TTC549 (cell line): ENCODE results near the gene ARFGEF3.
A peak's percentile ranks its signal among the peaks of the same experiment; 100 is the strongest.
"Not testable (repeated sequence)": the region's sequence is repeated elsewhere in the genome, so short reads cannot be mapped to it uniquely, and the experiment has no call there.

Source experiments
- FAIRE-seq: peaks from 2 replicates; lab custom pipeline; 2012; peaks lifted over from hg19 to GRCh38; lab: Jason Lieb, UNC

The ARFGEF3 gene, protein sequence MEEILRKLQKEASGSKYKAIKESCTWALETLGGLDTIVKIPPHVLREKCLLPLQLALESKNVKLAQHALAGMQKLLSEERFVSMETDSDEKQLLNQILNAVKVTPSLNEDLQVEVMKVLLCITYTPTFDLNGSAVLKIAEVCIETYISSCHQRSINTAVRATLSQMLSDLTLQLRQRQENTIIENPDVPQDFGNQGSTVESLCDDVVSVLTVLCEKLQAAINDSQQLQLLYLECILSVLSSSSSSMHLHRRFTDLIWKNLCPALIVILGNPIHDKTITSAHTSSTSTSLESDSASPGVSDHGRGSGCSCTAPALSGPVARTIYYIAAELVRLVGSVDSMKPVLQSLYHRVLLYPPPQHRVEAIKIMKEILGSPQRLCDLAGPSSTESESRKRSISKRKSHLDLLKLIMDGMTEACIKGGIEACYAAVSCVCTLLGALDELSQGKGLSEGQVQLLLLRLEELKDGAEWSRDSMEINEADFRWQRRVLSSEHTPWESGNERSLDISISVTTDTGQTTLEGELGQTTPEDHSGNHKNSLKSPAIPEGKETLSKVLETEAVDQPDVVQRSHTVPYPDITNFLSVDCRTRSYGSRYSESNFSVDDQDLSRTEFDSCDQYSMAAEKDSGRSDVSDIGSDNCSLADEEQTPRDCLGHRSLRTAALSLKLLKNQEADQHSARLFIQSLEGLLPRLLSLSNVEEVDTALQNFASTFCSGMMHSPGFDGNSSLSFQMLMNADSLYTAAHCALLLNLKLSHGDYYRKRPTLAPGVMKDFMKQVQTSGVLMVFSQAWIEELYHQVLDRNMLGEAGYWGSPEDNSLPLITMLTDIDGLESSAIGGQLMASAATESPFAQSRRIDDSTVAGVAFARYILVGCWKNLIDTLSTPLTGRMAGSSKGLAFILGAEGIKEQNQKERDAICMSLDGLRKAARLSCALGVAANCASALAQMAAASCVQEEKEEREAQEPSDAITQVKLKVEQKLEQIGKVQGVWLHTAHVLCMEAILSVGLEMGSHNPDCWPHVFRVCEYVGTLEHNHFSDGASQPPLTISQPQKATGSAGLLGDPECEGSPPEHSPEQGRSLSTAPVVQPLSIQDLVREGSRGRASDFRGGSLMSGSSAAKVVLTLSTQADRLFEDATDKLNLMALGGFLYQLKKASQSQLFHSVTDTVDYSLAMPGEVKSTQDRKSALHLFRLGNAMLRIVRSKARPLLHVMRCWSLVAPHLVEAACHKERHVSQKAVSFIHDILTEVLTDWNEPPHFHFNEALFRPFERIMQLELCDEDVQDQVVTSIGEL (N-terminal part only)

DNA sequence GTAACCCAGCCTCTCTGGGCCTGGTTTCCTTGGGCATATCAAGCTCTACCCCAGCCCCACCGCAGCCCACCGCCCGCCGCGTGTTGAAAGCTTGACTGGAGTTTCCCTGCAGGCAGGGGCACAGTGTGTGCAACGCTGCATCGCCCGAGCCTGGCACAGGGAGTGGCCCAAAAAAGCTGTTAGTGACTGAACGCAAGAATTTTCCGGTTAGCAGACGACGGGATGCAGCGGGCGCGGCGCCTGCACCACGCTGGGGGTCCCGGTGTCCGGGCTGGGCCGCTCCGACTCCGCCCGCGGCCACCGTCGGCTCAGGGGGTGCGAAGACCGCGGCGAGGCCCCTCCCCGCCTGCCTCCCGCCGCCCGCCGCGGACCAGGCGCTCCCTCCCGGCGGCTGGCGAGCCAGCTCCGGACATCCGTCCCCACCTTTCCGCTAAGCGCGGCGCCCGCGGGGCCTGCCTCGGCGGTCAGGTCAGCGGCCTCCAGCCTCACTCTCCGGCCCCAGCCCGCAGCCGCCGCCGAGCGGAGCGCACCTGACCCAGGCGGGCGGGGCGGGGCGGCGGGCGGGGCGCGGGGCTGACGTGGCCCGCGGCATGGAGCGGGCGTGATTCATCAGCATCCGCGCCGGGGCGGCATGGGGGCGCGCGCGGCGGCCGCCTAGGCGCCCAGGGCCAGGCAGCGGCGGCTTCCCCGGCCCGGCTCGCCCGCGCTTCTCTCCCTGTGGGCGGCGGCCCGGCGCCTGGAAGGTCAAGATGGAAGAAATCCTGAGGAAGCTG, at the start of gene ARFGEF3:
TSS of gene ARFGEF3 (plus strand) at position 602 of the 773 bp plus-strand sequence. CDS start at position 750, 148 bp downstream.
- no peak for FAIRE-seq

DNA sequence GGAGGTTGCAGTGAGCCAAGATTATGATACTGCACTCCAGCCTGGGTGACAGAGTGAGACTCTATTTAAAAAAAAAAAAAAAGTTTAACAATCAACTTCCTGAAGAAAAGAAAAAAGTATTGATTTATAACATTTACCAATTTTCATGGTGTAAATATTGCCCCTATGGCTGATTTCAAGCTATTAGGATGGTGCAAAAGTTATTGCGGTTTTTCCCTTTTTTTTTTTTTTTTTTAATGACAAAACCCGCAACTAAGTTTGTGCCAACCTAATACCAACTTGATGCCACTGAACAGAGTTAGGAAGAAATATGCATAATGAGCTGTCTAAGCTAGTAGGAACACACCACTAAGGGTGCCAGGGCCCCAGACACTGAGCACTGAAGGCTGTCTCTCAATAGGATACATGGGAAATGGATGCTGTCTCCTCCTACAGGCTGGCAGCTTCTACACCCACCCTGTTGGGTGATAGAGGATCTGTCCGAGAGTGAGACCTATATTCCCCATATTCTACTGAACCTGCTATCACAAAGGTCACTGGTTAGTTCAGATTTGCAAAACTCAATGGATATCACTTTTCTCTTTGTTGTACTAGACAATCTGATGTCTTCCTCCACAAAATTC, 48.0 kb upstream of the ARFGEF3 start:
- no peak for FAIRE-seq

DNA sequence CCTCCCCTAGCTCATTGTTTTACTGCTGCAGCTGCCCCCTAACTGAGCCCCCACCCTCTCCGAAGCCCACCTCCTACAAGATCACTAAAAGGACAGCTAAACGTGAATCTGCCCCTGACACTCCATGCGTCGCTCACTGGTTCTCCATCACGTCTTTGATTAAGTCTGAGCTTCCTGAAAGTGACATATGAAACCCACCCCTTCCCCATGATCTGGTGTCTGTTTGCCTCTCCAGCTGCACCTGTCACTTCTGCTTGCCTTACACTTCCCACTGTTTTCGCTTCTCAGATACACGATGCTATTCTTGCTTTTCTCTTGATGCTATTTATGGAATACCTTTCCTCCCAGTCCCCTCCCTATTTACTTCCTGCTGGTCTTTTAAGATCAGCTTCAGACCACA, 46.5 kb upstream of the ARFGEF3 start:
- FAIRE-seq: no peak

DNA sequence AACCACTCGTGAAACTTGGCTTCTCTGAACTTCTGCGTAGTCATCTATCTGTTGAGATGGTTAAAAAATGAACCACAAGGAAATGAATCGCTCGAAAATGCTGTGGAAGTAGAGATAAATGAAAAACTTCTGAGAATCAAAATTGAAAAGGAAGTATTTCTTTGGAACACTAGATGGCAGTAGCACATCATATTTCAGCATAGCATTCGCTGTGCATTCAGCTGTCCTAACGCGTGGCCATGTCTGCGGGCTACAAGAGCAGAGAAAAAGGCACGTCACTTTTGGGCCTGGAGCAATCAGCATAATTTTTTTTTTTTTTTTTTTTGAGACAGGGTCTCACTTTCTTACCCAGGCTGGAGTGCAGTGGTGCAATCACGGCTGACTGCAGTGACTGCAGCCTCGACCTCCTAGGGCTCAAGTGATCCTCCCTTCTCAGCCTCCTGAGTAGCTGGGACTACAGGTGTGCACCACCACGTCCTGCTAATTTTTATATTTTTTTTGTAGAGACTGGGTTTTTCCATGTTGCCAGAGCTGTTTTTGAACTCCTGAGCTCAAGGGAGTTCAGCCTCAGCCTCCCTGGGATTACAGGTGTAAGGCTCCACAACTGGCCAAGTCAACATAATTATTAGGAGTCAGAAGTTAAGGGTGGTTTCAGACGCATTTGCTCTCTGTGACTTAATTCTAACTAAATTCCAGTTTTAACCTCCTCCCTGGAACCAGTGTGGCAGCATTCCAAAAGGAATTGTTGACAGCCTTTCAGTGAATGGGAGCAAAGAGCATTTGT, 45.7 kb upstream of the ARFGEF3 start:
- peak; percentile 90 for FAIRE-seq

DNA sequence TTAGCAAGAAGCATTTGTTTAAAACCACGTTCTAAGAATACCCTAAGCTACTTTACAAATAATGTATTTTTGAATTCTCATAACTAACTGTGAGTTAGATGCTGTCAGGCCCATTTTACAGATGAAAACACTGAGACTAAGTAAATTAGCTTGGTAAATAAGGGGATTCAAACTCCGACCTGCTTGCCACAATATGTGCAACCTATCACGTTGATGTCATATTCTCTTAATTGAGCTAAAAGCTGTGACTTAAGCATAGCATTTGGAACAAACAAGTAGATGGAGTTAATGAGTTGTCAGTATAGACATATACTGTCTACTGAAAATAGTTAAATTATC, 45.1 kb upstream of the ARFGEF3 start:
- no peak for FAIRE-seq

DNA sequence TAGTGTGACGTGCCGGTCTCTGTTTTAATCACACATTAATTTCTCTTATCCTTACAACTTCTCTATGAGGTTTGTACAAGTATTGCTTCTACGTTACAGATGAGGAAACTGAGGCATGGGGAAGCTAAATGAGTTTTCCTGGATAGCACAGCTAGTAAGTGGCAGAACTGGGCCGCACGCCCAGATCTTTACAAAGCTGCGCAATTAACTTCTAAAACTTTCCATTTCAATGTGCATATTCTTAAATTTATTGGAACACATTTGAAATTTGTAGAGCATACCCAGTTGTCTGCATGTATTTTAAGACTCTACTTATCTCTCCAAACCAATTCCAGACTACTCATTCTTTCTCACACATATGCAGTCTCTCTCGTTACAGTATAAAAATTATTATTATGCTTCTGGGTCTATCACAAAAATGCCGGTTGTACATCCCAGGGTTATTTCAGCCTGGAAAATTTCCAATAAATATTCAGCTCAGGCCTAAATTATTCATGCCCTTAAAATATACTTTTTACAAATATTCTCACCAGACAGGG, 44.3 kb upstream of the ARFGEF3 start:
- no peak for FAIRE-seq

- not testable (repeated sequence) for FAIRE-seq
Measured at GRCh38 chr6:138119229-138119628, 42.5 kb upstream of the ARFGEF3 start.

DNA sequence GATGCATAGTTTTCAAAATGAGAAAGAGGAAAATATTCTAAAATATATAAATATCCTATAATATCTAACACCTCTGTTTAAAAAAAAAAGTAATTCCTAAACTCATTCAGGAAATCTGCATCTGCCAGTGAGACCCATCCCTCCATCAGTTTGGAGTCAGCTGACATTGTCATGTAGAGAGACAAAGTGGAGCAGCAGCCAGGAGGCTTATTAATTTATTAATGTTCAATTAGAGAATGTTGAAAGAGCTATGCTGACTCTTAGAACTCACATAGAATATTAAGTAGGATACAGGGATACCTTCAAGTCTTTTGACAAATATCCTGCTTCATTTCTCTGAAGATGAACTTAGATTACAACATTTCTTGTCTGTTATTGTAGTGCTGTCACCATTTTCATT, 41.8 kb upstream of the ARFGEF3 start:
- FAIRE-seq: no peak

- FAIRE-seq: no peak
Measured at GRCh38 chr6:138124096-138124495, 37.6 kb upstream of the ARFGEF3 start.

DNA sequence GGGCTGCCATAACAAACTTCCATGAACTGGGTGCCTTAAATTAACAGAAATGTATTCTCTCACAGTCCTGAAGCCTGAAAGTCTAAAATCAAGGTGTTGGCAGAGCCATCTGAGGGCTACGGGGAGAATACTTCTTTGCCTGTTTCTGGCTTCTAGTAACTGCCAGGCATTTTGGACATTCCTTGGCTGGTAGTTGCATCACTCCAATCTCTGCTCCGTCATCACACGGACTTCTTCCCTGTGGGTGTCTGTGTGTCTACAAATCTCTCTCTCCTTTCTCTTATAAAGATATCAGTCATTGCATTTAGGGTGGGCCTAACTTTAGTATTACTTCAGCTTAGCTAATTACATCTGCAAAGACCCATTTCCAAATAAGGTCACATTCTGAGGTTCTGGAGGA, 33.6 kb upstream of the ARFGEF3 start:
- no peak for FAIRE-seq

DNA sequence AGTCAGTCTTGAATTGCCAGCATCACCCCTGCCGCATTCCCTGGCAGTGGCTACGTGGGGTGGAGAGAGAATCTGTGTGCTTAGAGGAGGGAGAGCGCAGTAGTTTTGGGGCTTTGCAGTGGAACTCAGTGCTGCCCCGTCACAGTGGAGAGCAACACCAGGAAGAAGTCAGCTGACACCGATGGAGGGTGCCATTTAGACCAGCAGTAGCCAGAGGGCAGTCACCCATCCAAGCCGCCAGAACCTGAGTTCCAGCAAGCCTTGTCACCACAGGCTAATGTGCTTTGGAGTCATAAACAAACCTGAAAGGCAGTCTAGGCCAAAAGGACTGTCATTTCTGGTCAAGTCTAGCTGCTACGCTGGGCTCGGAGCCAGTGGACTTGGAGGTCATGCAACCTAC, 32.5 kb upstream of the ARFGEF3 start:
- no peak for FAIRE-seq

DNA sequence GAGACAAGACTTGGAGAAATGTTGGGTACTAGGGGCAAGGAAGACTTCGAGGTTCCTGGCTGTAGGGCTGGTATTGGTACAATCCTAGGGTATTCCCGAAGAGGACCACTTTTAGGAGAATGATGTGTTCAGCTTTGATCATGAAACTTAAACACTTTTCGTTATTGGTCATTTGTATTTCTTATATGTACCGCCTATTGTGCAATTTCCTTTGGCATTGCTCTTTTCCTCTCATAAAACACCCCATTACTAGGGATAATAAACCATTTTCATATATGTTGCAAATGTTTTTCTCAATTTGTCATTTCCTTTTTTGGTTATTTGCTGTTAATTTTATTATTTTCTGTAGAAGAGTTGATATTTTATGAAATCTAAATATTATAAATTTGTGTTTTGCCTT, 18.9 kb upstream of the ARFGEF3 start:
- FAIRE-seq: no peak

DNA sequence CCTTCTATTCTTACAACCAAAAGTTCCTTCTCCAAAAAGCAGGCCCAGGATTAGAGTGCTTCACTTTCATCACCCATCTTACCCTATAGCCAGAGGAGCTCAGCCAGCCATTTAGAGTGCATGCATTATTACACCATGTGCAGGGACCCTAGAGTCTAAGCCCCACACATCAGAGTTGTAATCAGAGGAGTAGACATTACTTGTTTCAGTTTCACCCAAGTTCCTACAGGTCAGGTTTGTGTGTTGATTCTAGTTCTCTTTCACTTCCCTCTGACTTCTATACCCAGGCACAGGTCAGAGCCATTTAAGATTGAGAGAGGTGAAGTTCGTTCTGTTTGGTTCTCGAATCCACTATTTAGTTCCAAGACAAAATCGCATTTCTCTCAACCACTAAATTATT, 16.3 kb upstream of the ARFGEF3 start:
- no peak for FAIRE-seq

DNA sequence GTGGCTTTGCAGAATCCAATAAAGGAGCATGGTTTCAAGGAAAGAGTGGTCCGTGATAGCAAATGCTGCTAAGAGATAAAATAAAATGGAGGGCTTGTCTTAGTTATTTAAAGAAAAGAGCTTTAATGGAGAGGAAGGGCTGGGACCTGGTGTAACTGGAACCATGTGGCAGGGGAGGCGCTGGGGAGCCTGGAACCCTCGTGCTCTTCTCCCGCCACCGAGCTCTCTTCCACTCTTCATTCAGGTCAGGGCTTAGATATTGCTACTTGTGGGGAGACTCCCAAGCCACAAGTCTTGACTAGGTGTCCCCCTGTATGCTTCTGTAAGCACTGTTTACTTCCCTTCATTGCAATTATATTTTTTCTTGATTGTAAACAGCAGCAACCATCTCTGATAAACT, 15.2 kb upstream of the ARFGEF3 start:
- no peak for FAIRE-seq

- no peak for FAIRE-seq
Measured at GRCh38 chr6:138155443-138155842, 6.3 kb upstream of the ARFGEF3 start.

GRCh38 chr6:138157986-138158638, 3.6 kb upstream of the ARFGEF3 start:
- no peak for FAIRE-seq

DNA sequence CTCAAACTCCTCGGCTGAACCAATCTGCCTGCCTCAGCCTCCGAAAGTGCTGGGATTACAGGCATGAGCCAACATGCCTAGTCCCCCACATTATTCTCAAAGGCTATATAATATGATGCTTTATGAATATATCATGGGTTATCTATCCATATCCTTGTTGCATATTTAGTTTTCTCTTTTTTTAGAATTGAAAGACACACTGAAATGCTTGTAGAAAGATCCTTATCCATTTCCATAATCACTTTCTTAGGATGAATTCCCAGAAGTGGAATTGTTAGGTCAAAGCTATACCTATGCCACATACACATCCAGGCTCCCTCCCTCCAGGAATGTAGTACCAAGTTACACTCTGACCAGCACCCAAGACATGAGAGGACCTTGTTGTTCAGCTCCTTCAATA, 2.5 kb upstream of the ARFGEF3 start:
- no peak for FAIRE-seq

GRCh38 chr6:138160329-138161087, 1.2 kb upstream of the ARFGEF3 start:
- FAIRE-seq: no peak

DNA sequence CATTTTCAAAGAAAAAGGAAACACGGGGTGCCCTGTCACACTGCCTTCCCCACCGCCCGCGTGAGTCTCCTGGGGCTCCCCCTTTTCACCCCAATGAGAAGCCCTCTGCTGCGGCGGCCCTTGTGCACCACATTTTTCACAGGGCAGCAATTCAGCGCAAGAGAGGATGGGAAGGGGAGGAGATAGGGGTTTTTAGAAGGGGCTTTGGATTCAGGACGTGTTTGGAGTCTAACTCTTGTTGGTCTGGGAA, 726 bp upstream of the ARFGEF3 start:
- no peak for FAIRE-seq
